ENCODE data around the gene KRTAP10-1. TPM values are rescaled to one million over a fixed set of nuclear protein-coding genes. Genes with fewer than 3 reads are reported as not detected.

Gene KRTAP10-1
- polyA plus RNA-seq, 1 donor (not counting 4 experiments of a cell fraction or from before 2014, with no cell fraction given), result not detected

- Histone ChIP-seq H4K20me1 (ENCODE audit: control insufficient read depth, extremely low read depth, insufficient read depth, low read length) (no peaks in the 10 kb centered on the region), H3K27me3 (ENCODE audit: control insufficient read depth, extremely low read depth, insufficient read depth, low read length) (no peaks in the 10 kb centered on the region), H3K4me1 (ENCODE audit: control insufficient read depth, extremely low read depth, insufficient read depth, low read length) (no peaks in the 10 kb centered on the region), H3K9me1 (ENCODE audit: control insufficient read depth, extremely low read depth, insufficient read depth, low read length) (no peaks in the 10 kb centered on the region), H3K36me3 (ENCODE audit: control insufficient read depth in 2 of 2, extremely low read depth in 1 of 2, insufficient read depth in 2 of 2, low read length in 2 of 2) (no peaks in the 10 kb centered on the region), H3K9ac (ENCODE audit: control insufficient read depth, extremely low read depth, insufficient read depth, low read length) (no peak overlapping the region), H2AFZ (ENCODE audit: control insufficient read depth, low read length) (no peak overlapping the region), H3K27ac (ENCODE audit: control insufficient read depth, insufficient read depth, low read length) (no peak overlapping the region), H3K4me3 (ENCODE audit: control insufficient read depth in 2 of 3, extremely low read depth in 1 of 3, insufficient read depth in 2 of 3, low read depth in 1 of 3, low read length in 3 of 3) (no peak overlapping the region), H3K9me3 (ENCODE audit: control insufficient read depth, low read depth, low read length) (peaks cover 17% of the 10 kb centered on the region), H3K79me2 (ENCODE audit: control insufficient read depth, insufficient read depth, low read length) (no peaks in the 10 kb centered on the region), H3K4me2 (ENCODE audit: control insufficient read depth, extremely low read depth, insufficient read depth, low read depth, low read length) (no peak overlapping the region)
- no peak for DNase-seq (ENCODE audit: low read depth, low spot score)
- dilution Hi-C loops (cut with MboI; ENCODE audit: extremely low pct_ligation_motif_present, low sequenced_read_pairs), result loop anchor here (25.0 kb wide), 1 partner anchor 245 kb away; no protein-coding TSS in a partner anchor
- no peak for FAIRE-seq
- TF ChIP-seq CTCF (optimal IDR thresholded peaks at IDR 0.05 in 1 of 3, IDR thresholded peaks at IDR 0.05 in 1 of 3, conservative IDR thresholded peaks at IDR 0.05 in 1 of 3; ENCODE audit: extremely low read depth in 1 of 3, insufficient read depth in 2 of 3, low read length in 3 of 3) (no peak), EZH2 (IDR thresholded peaks at IDR 0.05; ENCODE audit: low read length) (no peak)
Measured at GRCh38 chr21:44492567-44493385, 47.2 kb downstream of the KRTAP10-1 start.

GRCh38 chr21:44490816-44491215, 49.2 kb downstream of the KRTAP10-1 start:
- no peaks in the 10 kb centered on the region for H3K36me3 ChIP-seq (ENCODE audit: control insufficient read depth in 2 of 2, extremely low read depth in 1 of 2, insufficient read depth in 2 of 2, low read length in 2 of 2)
- no peaks in the 10 kb centered on the region for H3K4me1 ChIP-seq (ENCODE audit: control insufficient read depth, extremely low read depth, insufficient read depth, low read length)
- H3K9me3 ChIP-seq (ENCODE audit: control insufficient read depth, low read depth, low read length), result peaks cover 17% of the 10 kb centered on the region
- FAIRE-seq, result no peak
- no peaks in the 10 kb centered on the region for H3K9me1 ChIP-seq (ENCODE audit: control insufficient read depth, extremely low read depth, insufficient read depth, low read length)
- dilution Hi-C loops (cut with MboI; ENCODE audit: extremely low pct_ligation_motif_present, low sequenced_read_pairs), result loop anchor here (25.0 kb wide), 1 partner anchor 246 kb away; no protein-coding TSS in a partner anchor
- H3K4me2 ChIP-seq (ENCODE audit: control insufficient read depth, extremely low read depth, insufficient read depth, low read depth, low read length), result no peak overlapping the region
- H3K79me2 ChIP-seq (ENCODE audit: control insufficient read depth, insufficient read depth, low read length), result no peaks in the 10 kb centered on the region
- H2AFZ ChIP-seq (ENCODE audit: control insufficient read depth, low read length), result no peak overlapping the region
- TF ChIP-seq CTCF (optimal IDR thresholded peaks at IDR 0.05 in 1 of 3, IDR thresholded peaks at IDR 0.05 in 1 of 3, conservative IDR thresholded peaks at IDR 0.05 in 1 of 3; ENCODE audit: extremely low read depth in 1 of 3, insufficient read depth in 2 of 3, low read length in 3 of 3) (no peak), EZH2 (IDR thresholded peaks at IDR 0.05; ENCODE audit: low read length) (no peak)
- no peak overlapping the region for H3K4me3 ChIP-seq (ENCODE audit: control insufficient read depth in 2 of 3, extremely low read depth in 1 of 3, insufficient read depth in 2 of 3, low read depth in 1 of 3, low read length in 3 of 3)
- H3K27ac ChIP-seq (ENCODE audit: control insufficient read depth, insufficient read depth, low read length), result no peak overlapping the region
- no peaks in the 10 kb centered on the region for H4K20me1 ChIP-seq (ENCODE audit: control insufficient read depth, extremely low read depth, insufficient read depth, low read length)
- DNase-seq (ENCODE audit: low read depth, low spot score), result no peak
- no peaks in the 10 kb centered on the region for H3K27me3 ChIP-seq (ENCODE audit: control insufficient read depth, extremely low read depth, insufficient read depth, low read length)
- H3K9ac ChIP-seq (ENCODE audit: control insufficient read depth, extremely low read depth, insufficient read depth, low read length), result no peak overlapping the region
